Measurements from ENCODE around the gene WASL.

- no peak for TF ChIP-seq CTCF (IDR thresholded peaks at IDR 0.05; ENCODE audit: insufficient read depth, low read depth, low read length)
- TF ChIP-seq EZH2 (IDR thresholded peaks at IDR 0.05; ENCODE audit: insufficient read depth, low read length) = no peak
Observed at GRCh38 chr7:123789817-123790216, 41.0 kb upstream of the WASL start.

All from astrocyte (in vitro differentiated cells and primary cell).